Activated CD4-positive, alpha-beta T cell treated with anti-CD3 and anti-CD28 coated beads, Interleukin-2, amount 10 ng/mL, durations not matched to agents 7 days and 5 days (primary cell): ENCODE data around the gene HMGB1. TPM values are rescaled to one million over a fixed set of nuclear protein-coding genes. Genes with fewer than 3 reads are reported as not detected.
A peak's percentile ranks its signal among the peaks of the same experiment; 100 is the strongest.

Experiments
- CTCF ChIA-PET: fragments of 350-600 bp; sonication (Branson Sonifier 250); formaldehyde crosslinking; loops from one replicate; lab custom pipeline; 2021; ENCODE audit warnings: antibody characterized with exemption; lab: Charles Lee
- POLR2A ChIA-PET: fragments of 350-600 bp; sonication (Branson Sonifier 250); formaldehyde crosslinking; loops from one replicate; lab custom pipeline; 2021; ENCODE audit warnings: antibody characterized with exemption; lab: Charles Lee
- DNase-seq: peaks from one replicate; pipeline ENCODE4 v3.0.0-alpha.2; 2020
- H3K27ac Mint-ChIP-seq: one replicate; pipeline ENCODE4 v1.8.0; 2021; ENCODE audit warnings: mild to moderate bottlenecking, moderate library complexity, mixed read lengths
- H3K27me3 Mint-ChIP-seq: one replicate; pipeline ENCODE4 v1.8.0; 2021; ENCODE audit warnings: mixed read lengths
- H3K36me3 Mint-ChIP-seq: one replicate; pipeline ENCODE4 v1.8.0; 2021; ENCODE audit warnings: low read depth, mixed read lengths
- H3K4me1 Mint-ChIP-seq: one replicate; pipeline ENCODE4 v1.8.0; 2021; ENCODE audit warnings: mixed read lengths
- H3K4me3 Mint-ChIP-seq: one replicate; pipeline ENCODE4 v1.8.0; 2021; ENCODE audit warnings: mild to moderate bottlenecking, moderate library complexity, mixed read lengths
- H3K9me3 Mint-ChIP-seq: one replicate; pipeline ENCODE4 v1.8.0; 2021; ENCODE audit warnings: mixed read lengths
- total RNA-seq, 2 experiments: library from RNA; stranded (reverse); gene quantifications; one replicate each; pipeline ENCODE4 v1.2.3, GENCODE V29; 2021

Gene HMGB1
- total RNA-seq, 2 experiments from 2014 or later: 709 to 827 TPM

DNA sequence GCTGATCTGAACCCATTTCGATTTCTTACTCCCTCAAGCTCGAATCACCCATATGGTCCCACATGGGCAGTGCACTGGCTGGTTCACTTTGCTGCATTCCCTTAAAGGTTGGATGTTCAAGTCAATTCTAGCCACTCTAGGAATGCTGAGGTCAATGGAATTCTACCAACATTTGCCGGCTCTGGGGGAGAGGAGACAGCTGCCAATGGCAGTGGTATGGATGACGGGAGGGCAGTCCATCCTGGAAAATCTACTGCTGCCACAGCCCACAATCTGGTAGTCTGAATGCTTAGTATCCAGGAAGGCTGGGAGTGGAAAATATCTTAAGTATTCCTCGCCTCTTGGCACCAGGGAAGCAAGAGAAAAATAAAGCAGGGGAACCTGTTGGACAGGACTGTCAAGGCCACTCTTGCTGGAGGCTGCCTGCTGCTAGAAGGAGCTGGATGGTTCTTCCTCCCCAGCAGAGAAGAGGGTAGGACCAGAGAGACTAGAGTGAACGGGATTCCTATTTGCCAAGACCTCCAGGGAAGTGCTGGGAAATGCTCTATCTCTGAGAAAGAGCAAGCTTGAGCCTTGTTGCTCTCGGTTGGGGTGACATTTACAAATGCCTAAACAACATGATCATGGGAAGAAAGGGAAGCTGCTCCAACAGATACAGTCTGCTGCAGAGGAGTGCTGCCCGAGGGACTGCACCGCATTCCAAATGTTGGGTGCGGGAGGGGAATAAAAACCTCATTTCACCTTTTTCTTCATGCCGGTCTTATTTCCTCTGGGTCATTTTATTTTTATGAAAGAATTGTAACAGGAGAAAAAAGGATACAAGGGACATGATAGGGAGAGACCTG is 20.7 kb upstream of the HMGB1 start:
- no peaks in the 10 kb centered on the region for H3K9me3 Mint-ChIP-seq
- no peaks in the 10 kb centered on the region for H3K36me3 Mint-ChIP-seq
- ChIA-PET CTCF (no interaction called here), POLR2A (no interaction called here)
- H3K27me3 Mint-ChIP-seq: peaks cover 10% of the 10 kb centered on the region
- H3K4me1 Mint-ChIP-seq: no peaks in the 10 kb centered on the region
- no peak for DNase-seq
- no peak overlapping the region for H3K4me3 Mint-ChIP-seq
- H3K27ac Mint-ChIP-seq: no peak overlapping the region

DNA sequence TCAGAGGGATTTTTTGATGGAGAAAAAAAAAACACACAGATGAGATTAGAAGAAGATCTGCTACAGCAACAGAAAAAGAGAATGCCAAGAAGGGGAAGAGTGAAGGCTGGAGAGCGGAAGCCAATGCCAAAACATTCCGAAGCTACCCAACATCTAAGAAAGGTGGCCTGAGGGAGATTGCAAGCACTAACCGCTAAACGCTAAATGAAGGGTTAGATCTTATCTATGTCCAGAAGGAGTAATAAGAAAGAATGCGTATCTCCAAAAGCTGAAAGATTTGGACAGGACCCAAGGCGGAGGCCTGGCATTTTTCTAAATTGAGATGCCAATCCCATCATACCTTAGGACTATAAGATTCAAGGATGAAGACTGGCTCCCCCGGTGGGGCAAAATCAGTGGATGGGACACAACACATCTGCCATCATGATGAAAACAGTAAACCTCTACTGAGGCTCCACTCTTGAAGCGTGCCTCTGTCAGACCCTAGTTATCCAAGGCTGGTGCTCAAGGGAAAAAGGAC is 15.6 kb upstream of the HMGB1 start:
- CTCF ChIA-PET: interaction anchor here (1.3 kb wide), 1 partner anchor 349 kb away, joined by 5 read pairs; no protein-coding TSS in a partner anchor
- H3K4me1 Mint-ChIP-seq: no peaks in the 10 kb centered on the region
- no peak overlapping the region for H3K4me3 Mint-ChIP-seq
- no peak for DNase-seq
- H3K36me3 Mint-ChIP-seq: no peaks in the 10 kb centered on the region
- POLR2A ChIA-PET: no interaction called here
- no peak overlapping the region for H3K27ac Mint-ChIP-seq
- no peaks in the 10 kb centered on the region for H3K9me3 Mint-ChIP-seq
- H3K27me3 Mint-ChIP-seq: peaks cover 15% of the 10 kb centered on the region

DNA sequence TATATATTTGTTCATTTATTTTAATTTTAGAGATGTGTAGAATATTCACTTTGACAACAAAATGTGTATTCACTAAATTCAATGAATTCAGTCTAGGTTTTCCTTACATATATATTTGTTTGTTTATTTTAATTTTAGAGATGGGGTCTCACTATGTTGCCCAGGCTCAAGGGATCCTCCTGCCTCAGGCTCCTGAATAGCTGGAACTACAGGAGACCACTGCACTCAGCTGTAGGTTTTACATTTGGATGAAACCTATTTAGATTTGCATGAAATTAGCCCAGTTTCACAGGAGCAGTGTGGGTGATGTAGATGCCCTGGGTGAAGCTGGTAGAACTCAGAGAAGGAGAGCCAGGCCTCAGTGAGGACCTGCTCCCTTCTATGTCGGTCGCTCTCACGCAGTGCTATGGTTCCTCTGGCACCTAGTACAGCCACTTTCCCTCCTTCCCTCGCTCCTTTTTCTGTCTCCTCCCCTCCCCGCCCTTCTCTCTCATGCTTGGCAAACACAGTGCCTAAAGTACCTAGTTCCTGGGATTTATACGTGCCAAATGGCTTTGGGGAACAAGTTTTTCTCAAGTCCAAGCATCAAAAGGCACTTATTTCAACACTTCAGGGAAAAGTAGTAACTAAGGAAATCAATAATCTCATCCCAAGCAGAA is 14.7 kb upstream of the HMGB1 start:
- Mint-ChIP-seq H3K36me3 (no peaks in the 10 kb centered on the region), H3K4me1 (no peaks in the 10 kb centered on the region), H3K27ac (no peak overlapping the region), H3K9me3 (no peaks in the 10 kb centered on the region), H3K4me3 (no peak overlapping the region), H3K27me3 (peaks cover 11% of the 10 kb centered on the region)
- no peak for DNase-seq
- CTCF ChIA-PET: interaction anchor here (0.9 kb wide), 1 partner anchor 13 kb away, joined by 3 read pairs; no protein-coding TSS in a partner anchor
- POLR2A ChIA-PET: interaction anchor here (0.9 kb wide), 1 partner anchor 16 kb away, joined by 8 read pairs; no protein-coding TSS in a partner anchor

DNA sequence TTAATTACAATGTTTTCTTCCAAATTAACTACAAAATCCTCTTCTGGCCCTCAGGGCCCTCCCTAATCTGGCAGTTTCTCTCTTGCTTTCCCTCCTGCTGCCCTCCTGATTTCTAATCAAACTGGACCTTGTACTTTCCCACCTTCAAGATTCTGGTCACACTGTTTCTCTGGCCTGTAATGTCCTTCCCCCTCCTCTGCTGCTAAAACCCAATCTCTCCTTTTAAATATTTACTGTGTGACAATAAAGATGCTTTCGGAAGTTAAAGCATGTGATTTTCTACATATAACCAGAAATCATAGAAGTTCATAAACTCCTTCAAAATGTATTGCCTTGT is 14.1 kb upstream of the HMGB1 start:
- Mint-ChIP-seq H3K4me1 (no peaks in the 10 kb centered on the region), H3K4me3 (no peak overlapping the region), H3K36me3 (no peaks in the 10 kb centered on the region), H3K27me3 (peaks cover 10% of the 10 kb centered on the region), H3K27ac (no peak overlapping the region), H3K9me3 (no peaks in the 10 kb centered on the region)
- ChIA-PET POLR2A (interaction anchor here (0.9 kb wide), 1 partner anchor 16 kb away, joined by 8 read pairs; no protein-coding TSS in a partner anchor), CTCF (interaction anchor here (0.9 kb wide), 1 partner anchor 12 kb away, joined by 3 read pairs; no protein-coding TSS in a partner anchor)
- no peak for DNase-seq

DNA sequence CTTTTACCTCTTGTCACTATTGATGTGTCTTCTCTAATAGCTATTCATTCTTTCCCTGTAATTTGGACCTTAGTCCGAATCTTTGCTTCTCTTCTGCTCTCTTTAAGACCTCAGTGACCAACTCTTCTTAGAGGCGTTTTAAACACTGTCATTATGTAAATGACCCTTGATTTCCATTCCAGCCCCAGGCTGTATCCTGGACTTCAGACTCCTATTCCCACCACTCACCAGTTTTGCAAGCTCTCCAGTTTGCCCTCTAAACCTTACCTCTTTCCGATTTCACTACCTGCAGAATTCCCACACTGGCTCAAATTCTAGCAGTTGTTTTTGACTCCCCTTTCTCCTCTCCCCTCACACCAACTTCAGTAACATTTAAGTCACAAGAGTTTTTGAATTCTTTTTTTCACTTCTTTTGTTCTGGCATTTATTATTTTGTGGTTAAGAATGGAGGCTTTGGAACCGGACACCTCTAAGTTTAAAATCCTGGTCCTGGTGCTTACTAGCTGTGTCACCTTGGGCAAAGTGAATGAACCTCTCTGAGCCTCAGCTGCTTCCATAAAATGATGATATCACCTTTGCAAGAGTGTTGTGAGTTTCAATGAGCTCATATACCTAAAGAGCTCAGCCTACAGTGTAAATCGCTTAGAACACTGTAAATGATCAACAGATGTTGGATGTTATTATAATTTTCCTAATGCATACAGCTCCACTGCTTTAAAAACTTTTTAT is 13.6 kb upstream of the HMGB1 start:
- no peak overlapping the region for H3K4me3 Mint-ChIP-seq
- H3K4me1 Mint-ChIP-seq: no peaks in the 10 kb centered on the region
- no peak for DNase-seq
- H3K36me3 Mint-ChIP-seq: no peaks in the 10 kb centered on the region
- ChIA-PET POLR2A (interaction anchor here (0.9 kb wide), 1 partner anchor 15 kb away, joined by 8 read pairs; no protein-coding TSS in a partner anchor), CTCF (interaction anchor here (0.9 kb wide), 1 partner anchor 12 kb away, joined by 3 read pairs; no protein-coding TSS in a partner anchor)
- no peak overlapping the region for H3K27ac Mint-ChIP-seq
- no peaks in the 10 kb centered on the region for H3K9me3 Mint-ChIP-seq
- H3K27me3 Mint-ChIP-seq: peaks cover 10% of the 10 kb centered on the region

DNA sequence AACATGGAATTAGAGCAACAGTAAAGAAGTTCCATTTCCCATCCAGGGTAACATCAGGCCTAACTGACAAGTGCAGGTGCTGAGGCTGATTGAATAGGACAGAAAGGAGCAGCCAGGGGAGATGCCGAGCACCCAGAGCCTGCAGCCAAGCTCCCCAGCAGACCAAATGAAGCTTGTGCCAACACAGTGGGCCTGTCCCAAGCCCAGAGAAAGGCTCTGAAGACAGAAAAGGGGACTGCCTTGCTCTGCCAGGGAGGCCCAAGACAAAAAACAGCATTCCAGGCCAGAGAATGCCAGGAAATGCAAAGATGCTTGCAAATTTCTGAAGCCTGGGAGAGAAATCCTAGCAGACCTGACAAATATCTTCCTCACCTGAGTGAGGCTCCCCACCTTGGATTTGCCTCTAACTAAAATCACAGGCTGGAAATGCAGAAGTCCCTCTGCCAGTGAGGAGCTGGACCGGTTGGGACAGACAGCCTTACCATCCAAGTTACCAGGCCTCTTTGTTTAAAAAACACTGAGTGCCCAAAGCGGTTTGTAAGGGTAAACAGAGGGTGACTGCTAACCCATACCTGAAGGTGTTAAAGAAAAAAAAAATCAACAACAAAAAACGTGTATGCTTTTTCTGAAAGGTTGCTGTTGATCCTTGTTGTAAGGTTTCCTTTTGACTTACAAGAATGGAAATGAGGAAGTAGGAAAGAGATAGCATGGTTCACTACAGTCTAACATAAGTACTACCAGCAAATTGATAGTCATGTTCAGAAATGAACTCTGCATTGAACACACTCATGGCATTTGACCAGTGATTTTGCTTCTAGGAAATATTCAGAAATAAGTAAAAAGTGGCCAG is 11.8 kb upstream of the HMGB1 start:
- no peaks in the 10 kb centered on the region for H3K9me3 Mint-ChIP-seq
- DNase-seq: no peak
- ChIA-PET CTCF (no interaction called here), POLR2A (interaction anchor here (0.6 kb wide), 1 partner anchor 13 kb away, joined by 6 read pairs; no protein-coding TSS in a partner anchor)
- peaks cover 10% of the 10 kb centered on the region for H3K27me3 Mint-ChIP-seq
- H3K36me3 Mint-ChIP-seq: no peaks in the 10 kb centered on the region
- no peak overlapping the region for H3K27ac Mint-ChIP-seq
- H3K4me1 Mint-ChIP-seq: no peaks in the 10 kb centered on the region
- no peak overlapping the region for H3K4me3 Mint-ChIP-seq

DNA sequence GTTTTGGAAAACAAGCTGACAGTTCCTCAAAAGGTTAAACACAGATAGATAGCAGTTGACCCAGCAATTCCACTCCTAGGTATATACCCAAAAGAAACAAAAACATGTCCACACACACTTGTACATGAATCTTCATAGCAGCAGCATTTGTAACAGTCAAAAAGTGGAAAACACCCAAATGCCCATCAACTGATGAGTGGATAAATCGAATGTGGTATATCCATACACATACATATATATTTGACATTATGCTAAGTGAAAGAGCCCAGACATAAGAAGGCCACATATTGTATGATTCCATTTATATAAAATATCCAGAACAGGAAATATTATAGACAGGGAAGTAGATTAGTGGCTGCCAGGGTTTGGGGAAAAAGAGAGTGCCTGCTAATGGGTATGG is 7.9 kb upstream of the HMGB1 start:
- H3K9me3 Mint-ChIP-seq: no peaks in the 10 kb centered on the region
- H3K4me1 Mint-ChIP-seq: no peaks in the 10 kb centered on the region
- H3K27me3 Mint-ChIP-seq: no peaks in the 10 kb centered on the region
- no peaks in the 10 kb centered on the region for H3K36me3 Mint-ChIP-seq
- POLR2A ChIA-PET: no interaction called here
- H3K4me3 Mint-ChIP-seq: no peak overlapping the region
- no peak overlapping the region for H3K27ac Mint-ChIP-seq
- CTCF ChIA-PET: interaction anchor here (0.6 kb wide), 1 partner anchor 697 kb away, joined by 3 read pairs; no protein-coding TSS in a partner anchor
- DNase-seq: no peak

DNA sequence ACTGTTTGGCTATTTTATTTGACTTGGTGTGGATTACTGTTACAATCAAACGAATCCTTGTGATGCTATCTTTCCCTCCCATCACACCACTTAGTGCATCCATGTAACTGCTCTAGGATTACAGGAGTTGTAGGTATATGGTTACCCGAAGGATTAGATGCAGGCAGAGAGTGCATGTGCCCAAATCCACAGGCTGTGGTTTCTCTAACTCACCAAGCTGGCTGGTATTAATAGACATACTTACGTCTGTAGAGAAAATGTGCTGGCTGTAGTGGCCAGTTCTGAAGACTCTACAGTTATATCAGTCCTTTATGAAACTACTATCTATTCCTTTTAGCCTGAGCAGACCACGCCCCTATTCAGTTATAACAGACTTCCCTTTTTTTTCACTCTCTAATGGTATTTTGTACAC is 1.1 kb upstream of the HMGB1 start:
- no peak for DNase-seq
- Mint-ChIP-seq H3K36me3 (peaks cover 22% of the 10 kb centered on the region), H3K27me3 (no peaks in the 10 kb centered on the region), H3K4me3 (peak overlapping the region; percentile 84), H3K27ac (peak overlapping the region; percentile 99), H3K9me3 (no peaks in the 10 kb centered on the region), H3K4me1 (peaks cover 28% of the 10 kb centered on the region)
- ChIA-PET CTCF (interaction anchor here (0.7 to 1.6 kb wide), 2 partner anchors 13 to 119 kb away, joined by 3 read pairs; no protein-coding TSS in a partner anchor), POLR2A (no interaction called here)

DNA sequence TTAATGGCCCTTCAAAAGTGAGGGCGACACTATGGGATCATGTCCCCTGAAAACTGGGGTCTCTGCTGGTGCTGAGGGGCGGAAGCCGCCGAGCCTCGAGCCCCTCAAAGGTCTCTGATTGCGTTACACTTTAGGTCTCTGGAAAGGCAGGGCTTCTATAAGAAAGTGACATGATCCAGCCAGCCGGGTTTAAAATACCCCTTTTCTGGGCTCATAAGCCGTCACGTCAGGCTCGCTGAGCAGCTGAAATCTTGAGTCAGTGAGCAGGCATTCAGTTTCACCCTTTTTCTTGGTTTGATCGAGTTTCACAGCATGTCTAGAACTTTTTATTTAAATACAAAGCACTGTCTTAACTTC is 600 bp upstream of the HMGB1 start:
- H3K4me1 Mint-ChIP-seq: peaks cover 32% of the 10 kb centered on the region
- H3K9me3 Mint-ChIP-seq: no peaks in the 10 kb centered on the region
- ChIA-PET CTCF (interaction anchor here (0.7 to 1.0 kb wide), 2 partner anchors 27 to 119 kb away, joined by 3 to 6 read pairs; no protein-coding TSS in a partner anchor), POLR2A (no interaction called here)
- peak overlapping the region; percentile 99 for H3K27ac Mint-ChIP-seq
- peak; percentile 42 for DNase-seq
- peaks cover 26% of the 10 kb centered on the region for H3K36me3 Mint-ChIP-seq
- peak overlapping the region; percentile 84 for H3K4me3 Mint-ChIP-seq
- no peaks in the 10 kb centered on the region for H3K27me3 Mint-ChIP-seq

DNA sequence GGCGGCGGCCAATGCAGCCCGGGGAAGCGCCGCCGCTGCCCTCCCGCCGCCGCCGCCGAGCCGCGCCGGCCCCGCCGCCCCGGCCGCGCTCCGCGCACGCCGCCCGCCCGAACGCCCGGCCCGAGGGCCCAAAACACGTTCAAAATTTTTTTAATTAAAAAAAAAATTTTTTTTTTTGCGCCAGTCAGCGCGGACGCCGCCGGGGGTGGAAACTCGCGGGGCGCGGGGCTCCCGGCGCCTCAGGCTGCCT is 468 bp downstream of the HMGB1 start:
- Mint-ChIP-seq H3K4me1 (peaks cover 34% of the 10 kb centered on the region), H3K27ac (no peak overlapping the region), H3K9me3 (no peaks in the 10 kb centered on the region), H3K4me3 (no peak overlapping the region), H3K36me3 (peaks cover 30% of the 10 kb centered on the region), H3K27me3 (no peaks in the 10 kb centered on the region)
- ChIA-PET CTCF (no interaction called here), POLR2A (interaction anchor here (0.7 to 1.9 kb wide), 3 partner anchors 43 to 151 kb away, joined by 3 to 10 read pairs (median 3); partner anchors contain the start of gene UBE2L5)
- DNase-seq: no peak

DNA sequence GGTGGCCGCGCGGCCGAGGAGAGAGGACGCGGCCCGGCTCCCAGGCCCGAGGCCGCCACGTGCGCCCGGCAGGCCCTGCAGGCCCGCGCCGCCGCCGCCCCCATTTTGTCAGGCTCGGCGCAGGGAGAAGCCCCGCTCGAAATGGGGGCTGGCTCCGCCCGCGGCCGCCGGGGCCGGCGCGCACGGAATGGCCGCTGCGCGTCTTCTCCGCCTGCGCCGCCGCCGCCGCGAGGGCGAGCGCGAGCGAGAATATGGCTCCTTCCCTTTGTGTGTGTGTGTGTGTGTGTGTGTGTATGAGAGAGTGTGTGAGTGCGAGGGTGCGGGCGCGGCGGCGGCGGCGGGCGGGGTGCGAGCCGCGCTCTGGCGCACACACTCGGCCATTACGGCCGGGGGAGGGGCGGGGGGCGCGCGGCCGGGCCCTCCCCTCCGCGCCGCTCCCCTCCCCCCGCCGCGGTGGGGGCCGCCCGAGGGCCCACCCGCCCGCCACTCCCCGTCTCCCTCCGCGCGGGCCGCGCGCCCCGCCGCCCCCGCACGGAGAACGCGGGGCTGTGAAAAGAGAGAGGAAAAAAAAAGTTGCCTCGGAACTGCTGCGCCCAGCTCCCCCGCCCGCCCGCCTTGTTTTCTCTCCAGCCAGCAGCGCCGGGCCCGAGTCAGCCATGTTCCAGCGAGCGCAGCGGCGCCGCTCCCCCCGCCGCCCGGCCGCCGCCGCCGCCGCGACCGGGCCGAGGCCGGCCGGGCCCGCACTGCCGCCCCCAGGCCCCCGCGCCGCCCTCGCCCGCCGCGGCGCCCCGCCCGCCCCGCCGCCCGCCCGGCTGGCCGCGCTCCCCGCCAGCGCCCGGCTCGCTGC is 1.0 kb downstream of the HMGB1 start:
- DNase-seq: peak; percentile 76
- peaks cover 34% of the 10 kb centered on the region for H3K4me1 Mint-ChIP-seq
- peak overlapping the region; percentile 87 for H3K4me3 Mint-ChIP-seq
- H3K9me3 Mint-ChIP-seq: no peaks in the 10 kb centered on the region
- H3K36me3 Mint-ChIP-seq: peaks cover 33% of the 10 kb centered on the region
- ChIA-PET CTCF (interaction anchor here (0.6 kb wide), 3 partner anchors 45 to 302 kb away, joined by 4 read pairs; no protein-coding TSS in a partner anchor), POLR2A (interaction anchor here (0.5 to 1.9 kb wide), 3 partner anchors 91 to 306 kb away, joined by 3 to 10 read pairs (median 3); no protein-coding TSS in a partner anchor)
- H3K27ac Mint-ChIP-seq: peak overlapping the region; percentile 99
- H3K27me3 Mint-ChIP-seq: no peaks in the 10 kb centered on the region
